ENCODE measurements around the gene P2RX2. TPM values are rescaled to one million over a fixed set of nuclear protein-coding genes. Genes with fewer than 3 reads are reported as not detected.
A peak's percentile ranks its signal among the peaks of the same experiment; 100 is the strongest.

Gene P2RX2
- total RNA-seq, 2 experiments from 2014 or later, result not detected

DNA sequence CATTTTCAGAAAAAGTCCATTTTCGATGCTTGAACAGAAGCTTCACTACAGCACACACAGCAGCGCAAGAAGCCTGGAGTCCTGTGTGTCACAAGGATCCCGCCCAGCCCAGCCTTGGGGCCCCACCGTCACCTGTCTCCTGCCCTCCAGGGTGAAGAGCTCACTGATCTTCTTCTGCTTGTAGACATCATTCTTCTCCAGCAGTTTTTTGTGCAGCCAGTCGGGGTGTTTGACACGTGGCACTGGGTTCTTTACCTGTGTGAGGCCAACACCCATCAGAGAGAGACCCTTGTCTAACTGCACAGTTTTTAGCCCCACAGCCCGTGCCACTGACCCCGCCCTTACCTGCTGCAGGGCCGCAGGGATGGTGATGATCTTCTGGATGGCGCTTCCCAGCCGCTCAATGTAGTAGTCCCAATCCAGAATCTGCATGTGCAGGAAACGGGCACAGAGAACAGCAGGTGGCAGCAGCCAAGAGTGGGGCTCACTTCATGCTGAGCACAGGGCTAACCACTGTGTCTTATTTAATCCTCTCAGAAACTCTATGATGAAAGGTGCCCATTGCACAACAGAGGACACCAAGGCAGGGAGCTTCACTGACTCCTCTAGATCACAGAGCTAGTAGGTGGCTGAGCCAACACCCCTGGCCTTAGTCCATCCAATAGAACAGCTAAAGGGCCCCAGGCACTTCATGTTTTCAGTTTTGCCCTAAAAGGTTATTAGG is 38.6 kb downstream of the P2RX2 start:
- no peaks in the 10 kb centered on the region for H3K4me1 ChIP-seq (ENCODE audit: insufficient read depth, low read length, poor library complexity, severe bottlenecking)
- no peak overlapping the region for H3K27ac ChIP-seq (ENCODE audit: low read depth, low read length, poor library complexity, severe bottlenecking)
- H3K9me2 ChIP-seq (ENCODE audit: insufficient read depth, low read length), result no peaks in the 10 kb centered on the region
- H4K20me1 ChIP-seq (ENCODE audit: insufficient read depth, low read length), result no peaks in the 10 kb centered on the region
- TF ChIP-seq, protein P1, sequence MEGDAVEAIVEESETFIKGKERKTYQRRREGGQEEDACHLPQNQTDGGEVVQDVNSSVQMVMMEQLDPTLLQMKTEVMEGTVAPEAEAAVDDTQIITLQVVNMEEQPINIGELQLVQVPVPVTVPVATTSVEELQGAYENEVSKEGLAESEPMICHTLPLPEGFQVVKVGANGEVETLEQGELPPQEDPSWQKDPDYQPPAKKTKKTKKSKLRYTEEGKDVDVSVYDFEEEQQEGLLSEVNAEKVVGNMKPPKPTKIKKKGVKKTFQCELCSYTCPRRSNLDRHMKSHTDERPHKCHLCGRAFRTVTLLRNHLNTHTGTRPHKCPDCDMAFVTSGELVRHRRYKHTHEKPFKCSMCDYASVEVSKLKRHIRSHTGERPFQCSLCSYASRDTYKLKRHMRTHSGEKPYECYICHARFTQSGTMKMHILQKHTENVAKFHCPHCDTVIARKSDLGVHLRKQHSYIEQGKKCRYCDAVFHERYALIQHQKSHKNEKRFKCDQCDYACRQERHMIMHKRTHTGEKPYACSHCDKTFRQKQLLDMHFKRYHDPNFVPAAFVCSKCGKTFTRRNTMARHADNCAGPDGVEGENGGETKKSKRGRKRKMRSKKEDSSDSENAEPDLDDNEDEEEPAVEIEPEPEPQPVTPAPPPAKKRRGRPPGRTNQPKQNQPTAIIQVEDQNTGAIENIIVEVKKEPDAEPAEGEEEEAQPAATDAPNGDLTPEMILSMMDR (conservative IDR thresholded peaks at IDR 0.05; ENCODE audit: low read length), result 0 out of 2 replicates have a peak, but pooled peaks have one; percentile 18
- no peak for TF ChIP-seq EZH2phosphoT487 (IDR thresholded peaks at IDR 0.05; ENCODE audit: borderline replicate concordance, low read depth, low read length)
- intact Hi-C loops (cut with micrococcal nuclease; ENCODE audit: unreplicated experiment), result no loop called here
- peaks cover 99% of the 10 kb centered on the region for H3K36me3 ChIP-seq (ENCODE audit: insufficient read depth, low read length)
- no peaks in the 10 kb centered on the region for H3K79me2 ChIP-seq (ENCODE audit: insufficient read depth, low read depth, low read length)
- no peak overlapping the region for H2AFZ ChIP-seq (ENCODE audit: low read length)
- H3K4me2 ChIP-seq (ENCODE audit: low read length), result no peak overlapping the region
- no peaks in the 10 kb centered on the region for H3K9me3 ChIP-seq (ENCODE audit: low read length)
- CTCF ChIA-PET (ENCODE audit: unreplicated experiment), result interaction anchor here (0.6 kb wide), 1 partner anchor 28 kb away, joined by 3 read pairs; no protein-coding TSS in a partner anchor
- BruUV-seq (replicated peaks), result no TSS peak
- POLR2A ChIA-PET, result interaction anchor here (0.6 kb wide), 1 partner anchor 14 kb away, joined by 4 read pairs; no protein-coding TSS in a partner anchor
- DNase-seq (ENCODE audit: low spot score), result no peak
- no peak overlapping the region for H3K4me3 ChIP-seq (ENCODE audit: low read depth, low read length, poor library complexity, severe bottlenecking)

DNA sequence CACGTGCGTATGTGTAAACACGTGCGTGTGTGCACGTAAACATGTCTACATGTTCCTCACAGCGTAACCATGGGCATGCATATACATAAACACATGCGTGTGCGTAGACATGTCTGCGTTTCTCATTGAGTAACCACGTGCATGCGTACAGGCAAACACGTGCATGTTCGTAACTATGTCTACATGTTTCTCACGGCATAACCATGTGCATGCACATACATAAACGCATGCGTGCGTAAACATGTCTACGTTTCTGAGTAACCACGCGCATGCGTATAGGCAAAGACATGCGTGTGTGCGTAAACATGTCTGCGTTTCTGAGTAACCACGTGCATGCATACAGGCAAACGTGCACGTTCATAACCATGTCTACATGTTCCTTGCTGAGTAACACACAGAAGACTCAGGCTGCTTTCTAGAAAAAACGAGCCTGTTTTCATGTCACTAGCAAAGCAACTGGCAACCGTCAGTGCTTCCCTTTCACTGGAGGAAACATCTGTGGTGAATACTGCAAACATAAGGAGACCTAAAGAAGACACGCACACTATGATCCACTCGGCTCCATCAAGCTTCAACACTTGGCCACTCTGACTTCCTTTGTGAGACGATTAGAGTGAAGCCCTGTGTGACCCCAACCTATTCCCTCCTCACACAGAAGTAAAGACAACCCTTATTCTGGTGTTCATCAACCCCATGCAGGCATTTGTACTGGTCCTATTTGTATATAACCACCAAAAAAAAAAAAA is 39.7 kb downstream of the P2RX2 start:
- no peak for DNase-seq (ENCODE audit: low spot score)
- Histone ChIP-seq H3K4me1 (ENCODE audit: insufficient read depth, low read length, poor library complexity, severe bottlenecking) (no peaks in the 10 kb centered on the region), H2AFZ (ENCODE audit: low read length) (no peak overlapping the region), H3K36me3 (ENCODE audit: insufficient read depth, low read length) (peaks cover 99% of the 10 kb centered on the region), H3K4me2 (ENCODE audit: low read length) (no peak overlapping the region), H4K20me1 (ENCODE audit: insufficient read depth, low read length) (no peaks in the 10 kb centered on the region; the same call in 1 of the 2 replicates), H3K79me2 (ENCODE audit: insufficient read depth, low read depth, low read length) (no peaks in the 10 kb centered on the region), H3K9me3 (ENCODE audit: low read length) (no peaks in the 10 kb centered on the region), H3K9me2 (ENCODE audit: insufficient read depth, low read length) (no peaks in the 10 kb centered on the region), H3K4me3 (ENCODE audit: low read depth, low read length, poor library complexity, severe bottlenecking) (no peak overlapping the region), H3K27ac (ENCODE audit: low read depth, low read length, poor library complexity, severe bottlenecking) (no peak overlapping the region)
- TF ChIP-seq, protein P1 (conservative IDR thresholded peaks at IDR 0.05; ENCODE audit: low read length), result no peak
- no peak for TF ChIP-seq EZH2phosphoT487 (IDR thresholded peaks at IDR 0.05; ENCODE audit: borderline replicate concordance, low read depth, low read length)
- intact Hi-C loops (cut with micrococcal nuclease; ENCODE audit: unreplicated experiment), result no loop called here
- CTCF ChIA-PET (ENCODE audit: unreplicated experiment), result no interaction called here
- POLR2A ChIA-PET, result no interaction called here
- no TSS peak for BruUV-seq (replicated peaks)

Data from OCI-LY7 (cell line).